A673 (cell line): ENCODE results near the gene KCNG3. TPM values are rescaled to one million over a fixed set of nuclear protein-coding genes. Genes with fewer than 3 reads are reported as not detected.

Experiments
- BruUV-seq: library from RNA; stranded (reverse); fragments of 400-500 nt; replicated peaks from 2 replicates; lab custom pipeline; 2021; lab: Mats Ljungman, UMichigan
- CTCF ChIA-PET: fragments of 300-600 bp; sonication (Branson Sonifier 250); formaldehyde crosslinking; loops from one replicate; lab custom pipeline; 2022; ENCODE audit warnings: antibody characterized with exemption; lab: Charles Lee
- POLR2A ChIA-PET: fragments of 300-600 bp; sonication (Branson Sonifier 250); formaldehyde crosslinking; loops from one replicate; lab custom pipeline; 2022; ENCODE audit warnings: antibody characterized with exemption; ENCODE audit not compliant: low non-redundant PET; lab: Charles Lee
- DNase-seq: peaks from one replicate; pipeline ENCODE4 v3.0.0-alpha.2; 2015; ENCODE audit warnings: low spot score
- H3K27ac ChIP-seq: fragments of 200-600 bp; sonication (generic); 2 replicates; pipeline ENCODE4 v1.5.1; 2016; ENCODE audit warnings: mixed run types, low read depth, mild to moderate bottlenecking, mixed read lengths, antibody characterized with exemption, low read length; ENCODE audit not compliant: poor library complexity, severe bottlenecking
- H3K27me3 ChIP-seq: fragments of 200-600 bp; sonication (generic); replicated peaks from 2 replicates; pipeline ENCODE4 v1.6.1; 2017; ENCODE audit warnings: mixed run types, low read depth, mild to moderate bottlenecking, mixed read lengths, antibody characterized with exemption, low read length; ENCODE audit not compliant: insufficient read depth, poor library complexity
- H3K36me3 ChIP-seq: fragments of 200-600 bp; sonication (generic); 2 replicates; pipeline ENCODE4 v1.6.1; 2016; ENCODE audit warnings: mixed run types, mild to moderate bottlenecking, mixed read lengths, antibody characterized with exemption, low read length; ENCODE audit not compliant: insufficient read depth, poor library complexity, severe bottlenecking
- H3K4me1 ChIP-seq: fragments of 200-600 bp; sonication (generic); 2 replicates; pipeline ENCODE4 v1.6.1; 2017; ENCODE audit warnings: mixed run types, mild to moderate bottlenecking, mixed read lengths, antibody characterized with exemption, low read length; ENCODE audit not compliant: insufficient read depth, poor library complexity, severe bottlenecking
- H3K4me3 ChIP-seq: fragments of 200-600 bp; sonication (generic); 2 replicates; pipeline ENCODE4 v1.5.1; 2016; ENCODE audit warnings: low read depth, mixed run types, mild to moderate bottlenecking, mixed read lengths, low read length; ENCODE audit not compliant: poor library complexity, severe bottlenecking
- H3K9me3 ChIP-seq: fragments of 200-600 bp; sonication (generic); 2 replicates; pipeline ENCODE4 v1.6.1; 2016; ENCODE audit warnings: mixed run types, low read depth, mild to moderate bottlenecking, mixed read lengths, antibody characterized with exemption, low read length; ENCODE audit not compliant: poor library complexity, severe bottlenecking
- CTCF ChIP-seq: fragments of 300-800, 200-600 bp; sonication (generic); conservative IDR thresholded peaks from 2 replicates; pipeline ENCODE4 v1.5.1; 2017; ENCODE audit warnings: low read depth, mild to moderate bottlenecking, antibody characterized with exemption, low read length, moderate library complexity, mixed read lengths
- EZH2 ChIP-seq: fragments of 200-600 bp; sonication (generic); IDR thresholded peaks from 2 replicates; pipeline ENCODE4 v1.6.1; 2017; ENCODE audit warnings: borderline replicate concordance, low read depth, mild to moderate bottlenecking, mixed read lengths, antibody characterized with exemption, low read length; ENCODE audit not compliant: poor library complexity, severe bottlenecking
- intact Hi-C: fragments of 100-400 bp; cut with micrococcal nuclease; formaldehyde crosslinking; loops from one replicate; pipeline ENCODE4 v1.10.0; 2022; ENCODE audit not compliant: unreplicated experiment
- total RNA-seq: library from RNA; stranded (reverse); gene quantifications from 2 replicates; pipeline ENCODE4 v1.2.3, GENCODE V29; 2021

KCNG3 gene
- total RNA-seq, 1 experiment from 2014 or later = 1.5 TPM

- ChIA-PET POLR2A (no interaction called here), CTCF (no interaction called here)
- no peaks in the 10 kb centered on the region for H3K36me3 ChIP-seq
- no peaks in the 10 kb centered on the region for H3K9me3 ChIP-seq
- no peak overlapping the region for H3K27ac ChIP-seq
- no peaks in the 10 kb centered on the region for H3K27me3 ChIP-seq
- intact Hi-C loops = no loop called here
- H3K4me1 ChIP-seq = no peaks in the 10 kb centered on the region
- TF ChIP-seq CTCF (no peak), EZH2 (no peak)
- BruUV-seq = no TSS peak
- no peak for DNase-seq
- H3K4me3 ChIP-seq = no peak overlapping the region
Measured at GRCh38 chr2:42430188-42430587, 63.6 kb downstream of the KCNG3 start.

GRCh38 chr2:42429352-42429751 is 64.4 kb downstream of the KCNG3 start:
- no TSS peak for BruUV-seq
- TF ChIP-seq CTCF (no peak), EZH2 (no peak)
- no peaks in the 10 kb centered on the region for H3K4me1 ChIP-seq
- intact Hi-C loops = no loop called here
- no peak for DNase-seq
- no peaks in the 10 kb centered on the region for H3K9me3 ChIP-seq
- no peak overlapping the region for H3K27ac ChIP-seq
- POLR2A ChIA-PET = no interaction called here
- no peak overlapping the region for H3K4me3 ChIP-seq
- H3K27me3 ChIP-seq = no peaks in the 10 kb centered on the region
- no peaks in the 10 kb centered on the region for H3K36me3 ChIP-seq
- CTCF ChIA-PET = no interaction called here

- TF ChIP-seq EZH2 = no peak
- TF ChIP-seq CTCF = no peak
- Histone ChIP-seq H3K27ac (no peak overlapping the region), H3K4me3 (no peak overlapping the region), H3K36me3 (no peaks in the 10 kb centered on the region), H3K9me3 (no peaks in the 10 kb centered on the region), H3K4me1 (no peaks in the 10 kb centered on the region), H3K27me3 (no peaks in the 10 kb centered on the region)
- ChIA-PET CTCF (no interaction called here), POLR2A (no interaction called here)
- BruUV-seq = no TSS peak
- DNase-seq = no peak
- intact Hi-C loops = no loop called here
Measured at GRCh38 chr2:42425697-42426096, 68.1 kb downstream of the KCNG3 start.
